Neural crest cell (in vitro differentiated cells): ENCODE data around the gene PIK3R6. TPM values are rescaled to one million over a fixed set of nuclear protein-coding genes. Genes with fewer than 3 reads are reported as not detected.

Source experiments
- DNase-seq: peaks from one replicate; pipeline ENCODE4 v3.0.0; 2021; ENCODE audit warnings: low read depth, mixed read lengths, low spot score
- H3K27ac Mint-ChIP-seq: one replicate; pipeline ENCODE4 v1.8.0; 2021; ENCODE audit warnings: mild to moderate bottlenecking, mixed read lengths; ENCODE audit not compliant: unreplicated experiment
- H3K27me3 Mint-ChIP-seq: 2 replicates; pipeline ENCODE4 v1.8.0; 2021; ENCODE audit warnings: low read depth, mild to moderate bottlenecking, mixed read lengths
- H3K36me3 Mint-ChIP-seq: 2 replicates; pipeline ENCODE4 v1.8.0; 2021; ENCODE audit warnings: low read depth, mild to moderate bottlenecking, mixed read lengths
- H3K4me1 Mint-ChIP-seq: 2 replicates; pipeline ENCODE4 v1.8.0; 2021; ENCODE audit warnings: mixed read lengths
- H3K4me3 Mint-ChIP-seq: one replicate; pipeline ENCODE4 v1.8.0; 2021; ENCODE audit warnings: mild to moderate bottlenecking, mixed read lengths
- H3K9me3 Mint-ChIP-seq: 2 replicates; pipeline ENCODE4 v1.8.0; 2021; ENCODE audit warnings: mixed read lengths
- total RNA-seq: library from RNA; stranded (reverse); gene quantifications from 2 replicates; pipeline ENCODE4 v1.2.1, GENCODE V29; 2021
- TF ChIP-seq, protein P1 (sequence below): fragments of 200-600 bp; sonication (generic); conservative IDR thresholded peaks from 2 replicates; pipeline ENCODE4 v1.5.0; 2021; ENCODE audit warnings: antibody characterized with exemption, mild to moderate bottlenecking

The PIK3R6 gene
- total RNA-seq, 1 donor from 2014 or later: not detected

DNA sequence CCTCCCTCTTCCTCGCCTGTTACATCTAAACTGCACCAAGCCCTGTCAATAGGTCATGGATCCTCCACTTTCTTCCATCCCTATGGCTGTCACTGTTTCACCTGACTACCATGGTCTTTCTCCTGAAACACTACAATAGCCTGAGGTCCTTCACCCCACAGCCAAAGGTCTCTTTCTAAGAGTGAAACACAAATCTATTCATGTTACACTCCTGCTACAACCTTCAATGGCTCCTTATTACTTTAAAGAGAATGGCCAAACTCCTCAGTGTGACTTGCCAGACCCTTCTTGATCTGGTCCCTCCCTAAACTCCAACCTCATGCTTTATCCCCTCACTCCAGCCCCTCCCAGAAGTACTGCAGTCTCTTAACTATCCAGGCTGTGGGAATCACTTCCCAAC is 618 bp upstream of the PIK3R6 start:
- no peak for DNase-seq
- no peak overlapping the region for H3K4me3 Mint-ChIP-seq
- no peak overlapping the region for H3K27ac Mint-ChIP-seq
- peaks cover 11% of the 10 kb centered on the region for H3K4me1 Mint-ChIP-seq
- no peaks in the 10 kb centered on the region for H3K27me3 Mint-ChIP-seq
- TF ChIP-seq, protein P1, sequence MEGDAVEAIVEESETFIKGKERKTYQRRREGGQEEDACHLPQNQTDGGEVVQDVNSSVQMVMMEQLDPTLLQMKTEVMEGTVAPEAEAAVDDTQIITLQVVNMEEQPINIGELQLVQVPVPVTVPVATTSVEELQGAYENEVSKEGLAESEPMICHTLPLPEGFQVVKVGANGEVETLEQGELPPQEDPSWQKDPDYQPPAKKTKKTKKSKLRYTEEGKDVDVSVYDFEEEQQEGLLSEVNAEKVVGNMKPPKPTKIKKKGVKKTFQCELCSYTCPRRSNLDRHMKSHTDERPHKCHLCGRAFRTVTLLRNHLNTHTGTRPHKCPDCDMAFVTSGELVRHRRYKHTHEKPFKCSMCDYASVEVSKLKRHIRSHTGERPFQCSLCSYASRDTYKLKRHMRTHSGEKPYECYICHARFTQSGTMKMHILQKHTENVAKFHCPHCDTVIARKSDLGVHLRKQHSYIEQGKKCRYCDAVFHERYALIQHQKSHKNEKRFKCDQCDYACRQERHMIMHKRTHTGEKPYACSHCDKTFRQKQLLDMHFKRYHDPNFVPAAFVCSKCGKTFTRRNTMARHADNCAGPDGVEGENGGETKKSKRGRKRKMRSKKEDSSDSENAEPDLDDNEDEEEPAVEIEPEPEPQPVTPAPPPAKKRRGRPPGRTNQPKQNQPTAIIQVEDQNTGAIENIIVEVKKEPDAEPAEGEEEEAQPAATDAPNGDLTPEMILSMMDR: no peak
- no peaks in the 10 kb centered on the region for H3K9me3 Mint-ChIP-seq
- no peaks in the 10 kb centered on the region for H3K36me3 Mint-ChIP-seq

DNA sequence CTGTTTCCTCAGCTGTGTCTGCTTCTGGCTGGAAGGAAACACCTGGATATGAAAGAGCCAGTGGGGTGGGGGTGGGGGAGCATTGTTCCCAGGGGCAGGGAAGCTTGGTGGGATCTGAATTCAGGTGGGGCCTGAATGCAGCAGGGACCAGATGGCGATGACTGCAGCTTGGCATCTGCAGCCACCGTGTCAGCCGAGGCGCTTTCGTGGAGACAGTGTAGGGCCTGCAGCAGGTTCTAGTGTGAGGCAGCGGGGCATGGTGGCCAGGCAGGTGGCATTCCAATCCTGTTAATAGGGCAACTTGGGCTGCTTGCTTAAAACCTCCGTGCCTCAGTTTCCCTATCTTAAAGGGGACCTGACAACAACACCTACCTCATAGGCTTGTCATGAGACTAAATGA is 1.7 kb downstream of the PIK3R6 start:
- Mint-ChIP-seq H3K4me1 (peaks cover 10% of the 10 kb centered on the region), H3K36me3 (no peaks in the 10 kb centered on the region), H3K4me3 (no peak overlapping the region), H3K27ac (no peak overlapping the region), H3K9me3 (no peaks in the 10 kb centered on the region), H3K27me3 (no peaks in the 10 kb centered on the region)
- DNase-seq: no peak
- TF ChIP-seq, protein P1: no peak

DNA sequence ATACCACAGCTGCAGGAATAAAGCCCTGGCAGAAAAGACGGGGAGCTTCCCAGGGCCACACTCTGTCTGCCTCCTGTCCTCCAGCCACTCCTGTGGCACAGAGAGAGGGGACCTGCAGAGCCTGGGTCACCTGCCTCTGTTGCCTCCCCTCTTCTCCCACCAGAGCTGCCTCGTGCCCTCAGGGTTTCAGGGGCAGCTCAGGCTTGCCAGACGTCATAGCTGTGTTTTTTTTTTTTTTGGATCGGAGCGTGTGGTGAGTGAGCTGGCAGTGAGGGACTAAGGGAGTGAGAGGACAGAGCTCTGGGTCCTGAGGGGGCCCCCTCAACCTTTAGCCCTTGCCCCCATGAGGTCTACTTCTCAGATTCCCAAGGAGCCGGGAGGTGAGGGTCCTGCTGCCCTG is 2.1 kb downstream of the PIK3R6 start:
- Mint-ChIP-seq H3K27ac (no peak overlapping the region), H3K36me3 (no peaks in the 10 kb centered on the region), H3K4me3 (no peak overlapping the region), H3K27me3 (no peaks in the 10 kb centered on the region), H3K9me3 (no peaks in the 10 kb centered on the region), H3K4me1 (peaks cover 10% of the 10 kb centered on the region)
- DNase-seq: no peak
- TF ChIP-seq, protein P1: no peak

DNA sequence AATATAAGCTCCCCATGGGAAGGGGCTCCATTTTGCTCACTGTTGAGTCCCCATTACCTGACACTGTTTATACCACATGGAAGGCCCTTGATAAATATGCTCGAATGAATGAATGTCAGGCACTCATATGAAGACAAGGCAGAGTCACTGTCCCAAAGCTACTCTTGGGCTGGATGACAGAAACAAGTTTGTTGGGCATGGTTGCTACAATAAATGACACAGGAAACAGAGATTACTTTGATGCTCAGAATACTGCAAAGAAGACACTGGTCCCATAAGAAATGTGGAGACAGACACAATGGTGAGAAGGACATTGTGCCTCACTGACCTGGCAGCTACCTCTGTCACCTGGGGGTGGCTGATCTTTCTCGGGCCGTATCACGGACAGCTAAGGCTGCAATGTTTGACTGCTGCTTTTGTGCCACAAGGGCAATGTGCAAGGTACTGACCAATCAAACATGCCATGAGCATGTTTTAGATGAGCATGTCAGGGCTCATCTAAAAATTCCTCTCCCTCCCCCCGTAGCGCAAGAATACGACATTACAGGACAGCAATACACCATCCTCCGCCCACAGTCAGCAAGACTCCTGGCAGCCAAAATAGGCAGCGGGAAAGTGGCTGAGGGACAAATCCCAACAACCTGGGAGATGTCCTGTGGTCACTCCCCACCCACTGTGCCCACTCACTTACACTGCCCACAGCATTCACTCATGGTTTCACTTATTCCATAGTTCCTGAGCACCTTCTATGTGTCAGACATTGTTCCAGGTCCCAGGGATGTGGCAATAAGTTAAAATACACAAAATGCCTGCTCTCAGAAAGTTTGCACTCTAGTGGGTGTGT is 5.0 kb downstream of the PIK3R6 start:
- H3K27ac Mint-ChIP-seq: no peak overlapping the region
- TF ChIP-seq, protein P1: no peak
- no peaks in the 10 kb centered on the region for H3K9me3 Mint-ChIP-seq
- H3K27me3 Mint-ChIP-seq: no peaks in the 10 kb centered on the region
- no peak overlapping the region for H3K4me3 Mint-ChIP-seq
- H3K4me1 Mint-ChIP-seq: peaks cover 22% of the 10 kb centered on the region
- no peak for DNase-seq
- no peaks in the 10 kb centered on the region for H3K36me3 Mint-ChIP-seq

DNA sequence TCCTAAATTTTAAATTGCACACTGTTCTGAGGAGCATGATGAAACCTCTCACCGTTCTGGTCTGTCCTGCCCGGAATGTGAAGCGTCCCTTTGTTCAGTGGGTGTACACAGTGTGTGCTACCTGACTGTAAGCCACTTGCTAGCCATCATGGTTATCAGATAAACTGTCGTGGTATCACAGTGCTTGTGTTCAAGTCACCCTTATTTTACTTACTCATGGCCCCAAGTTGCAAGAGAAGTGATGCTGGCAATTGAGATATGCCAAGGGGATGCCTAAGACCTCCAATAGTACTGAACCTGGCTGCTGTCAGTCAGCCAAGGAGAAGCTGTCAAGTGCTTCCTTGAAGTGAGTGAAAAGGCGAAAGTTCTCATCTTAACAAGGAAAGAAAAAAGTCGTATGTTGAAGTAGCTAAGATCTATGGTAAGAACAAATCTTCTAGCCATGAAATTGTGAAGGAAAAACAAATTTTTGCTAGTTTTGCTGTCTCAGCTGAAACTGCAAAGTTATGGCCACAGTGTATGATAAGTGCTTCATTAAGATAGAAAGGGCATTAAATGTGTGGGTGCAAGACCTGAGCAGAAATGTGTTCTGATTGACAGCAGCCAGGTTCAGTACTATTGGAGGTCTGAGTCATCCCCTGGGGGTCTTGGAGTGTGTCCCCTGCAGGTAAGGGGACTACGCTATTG is 5.8 kb downstream of the PIK3R6 start:
- no peak for DNase-seq

More for the DNA sequence above, 5.8 kb downstream of the PIK3R6 start:
- Mint-ChIP-seq H3K4me3 (no peak overlapping the region), H3K27ac (no peak overlapping the region), H3K27me3 (no peaks in the 10 kb centered on the region), H3K9me3 (no peaks in the 10 kb centered on the region), H3K36me3 (no peaks in the 10 kb centered on the region), H3K4me1 (peaks cover 30% of the 10 kb centered on the region)
- TF ChIP-seq, protein P1: no peak
